Endothelial cell of umbilical vein (primary cell): ENCODE measurements around the gene SIX1.

Source experiments
- CTCF ChIP-seq, 2 donors: IDR thresholded peaks; 1 replicate in 1 of 2; 2 replicates in 1 of 2; pipeline ENCODE4 v1.5.1; 2011; ENCODE audit warnings: low read length in 2 of 2, mild to moderate bottlenecking in 2 of 2, moderate library complexity in 2 of 2, control low read depth in 1 of 2, inconsistent platforms in 1 of 2, low read depth in 1 of 2; ENCODE audit not compliant: insufficient read depth in 1 of 2; ENCODE audit errors: extremely low read depth in 1 of 2
- EZH2 ChIP-seq: IDR thresholded peaks from 2 replicates; pipeline ENCODE4 v1.6.1; 2012; ENCODE audit warnings: borderline replicate concordance, low read depth, mild to moderate bottlenecking, moderate library complexity, low read length, inconsistent platforms; ENCODE audit not compliant: severe bottlenecking
- POLR2A ChIP-seq: IDR thresholded peaks from 2 replicates; pipeline ENCODE4 v1.6.1; 2012; ENCODE audit warnings: low read depth, mild to moderate bottlenecking, control low read depth, low read length
- POLR2AphosphoS5 ChIP-seq: IDR thresholded peaks from 2 replicates; pipeline ENCODE4 v1.6.1; 2012; ENCODE audit warnings: low read depth, mild to moderate bottlenecking, control low read depth, low read length, moderate library complexity; ENCODE audit not compliant: insufficient read depth
- TF ChIP-seq, protein P1 (sequence below): IDR thresholded peaks from 2 replicates; pipeline ENCODE4 v1.6.1; 2011; ENCODE audit not compliant: insufficient read depth, insufficient read length

DNA sequence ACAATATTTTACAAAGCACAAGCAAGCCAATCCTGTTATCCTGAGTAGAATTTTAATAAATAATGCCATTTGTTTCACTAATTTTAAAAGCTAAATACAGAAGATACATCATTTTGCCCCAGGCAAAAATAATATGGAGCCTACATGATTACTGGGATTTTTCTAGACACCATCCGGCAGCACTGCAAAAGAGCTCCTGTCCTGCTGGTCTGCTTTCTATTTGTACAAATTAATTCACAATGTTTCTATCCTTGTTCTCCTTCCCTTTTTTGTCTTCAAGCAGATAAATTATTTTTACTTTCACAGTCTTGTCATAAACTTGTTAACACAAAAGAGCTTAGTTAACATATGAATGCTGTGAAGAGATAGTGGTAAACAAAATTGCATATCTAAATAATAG, 4.6 kb downstream of the SIX1 start:
- no peak for TF ChIP-seq CTCF (IDR thresholded peaks at IDR 0.05; ENCODE audit: extremely low read depth in 1 of 2, insufficient read depth in 1 of 2, low read depth in 1 of 2, low read length in 2 of 2)
- no peak for TF ChIP-seq POLR2A
- TF ChIP-seq, protein P1, sequence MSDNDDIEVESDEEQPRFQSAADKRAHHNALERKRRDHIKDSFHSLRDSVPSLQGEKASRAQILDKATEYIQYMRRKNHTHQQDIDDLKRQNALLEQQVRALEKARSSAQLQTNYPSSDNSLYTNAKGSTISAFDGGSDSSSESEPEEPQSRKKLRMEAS: no peak
- no peak for TF ChIP-seq POLR2AphosphoS5
- no peak for TF ChIP-seq EZH2
